K562 (cell line): ENCODE measurements around the gene NECAB3.

ENCODE experiments used
- EZH2 ChIP-seq: IDR thresholded peaks from 2 replicates; pipeline ENCODE4 v1.6.1; 2012; ENCODE audit warnings: low read depth, mild to moderate bottlenecking, inconsistent platforms, low read length, borderline replicate concordance
- KLF1 ChIP-seq: fragments of 450-650 bp; IDR thresholded peaks from 2 replicates; pipeline ENCODE4 v1.6.1; 2016; ENCODE audit warnings: missing genetic modification characterization, missing compliant biosample characterization
- MEF2D ChIP-seq: conservative IDR thresholded peaks from 2 replicates; pipeline ENCODE4 v1.6.1; 2016; ENCODE audit warnings: low read depth, missing genetic modification characterization, missing compliant biosample characterization
- MNT ChIP-seq, 2 experiments: fragments of 450-650 bp; conservative IDR thresholded peaks; 2 replicates each; pipeline ENCODE4 v1.6.1; 2017; ENCODE audit warnings: mild to moderate bottlenecking in 2 of 2, moderate library complexity in 2 of 2
- NFYB ChIP-seq: IDR thresholded peaks from 2 replicates; pipeline ENCODE4 v1.6.1; 2011; ENCODE audit warnings: mild to moderate bottlenecking, moderate library complexity; ENCODE audit not compliant: insufficient read length; ENCODE audit errors: extremely low read depth
- RNF2 ChIP-seq: sonication (generic); IDR thresholded peaks from 2 replicates; pipeline ENCODE4 v1.6.1; 2016

DNA sequence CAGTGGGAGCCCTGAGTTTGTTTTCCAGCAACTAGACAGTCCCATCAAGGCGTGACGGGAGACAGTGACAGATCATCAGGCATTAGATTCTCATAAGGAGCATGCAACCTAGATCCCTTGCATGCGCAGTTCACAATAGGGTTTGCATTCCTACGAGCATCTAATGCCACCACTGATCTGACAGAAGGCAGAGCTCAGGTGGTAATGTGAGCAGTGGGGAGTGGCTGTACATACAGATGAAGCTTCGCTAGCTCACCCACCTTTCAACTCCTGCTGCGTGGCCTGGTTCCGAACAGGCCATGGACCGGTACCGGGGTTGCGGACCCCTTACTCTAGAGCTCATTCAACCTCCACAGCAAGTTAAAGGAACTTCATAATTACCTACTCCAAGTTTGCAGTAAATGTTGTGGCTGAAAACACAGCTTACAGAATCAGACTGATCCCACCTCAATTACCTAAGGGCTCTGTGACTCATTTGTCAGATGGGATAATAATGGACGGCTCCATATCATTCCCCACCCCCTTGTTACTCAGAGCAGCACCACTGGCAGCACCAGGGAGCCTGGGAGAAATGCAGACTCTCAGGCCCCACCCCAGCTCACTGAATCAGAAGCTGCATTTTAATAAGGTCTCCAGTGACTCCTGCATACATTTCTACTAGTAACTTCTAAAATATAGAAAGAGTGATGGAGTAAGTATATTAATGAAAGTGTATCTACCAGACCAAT is 30.1 kb upstream of the NECAB3 start:
- TF ChIP-seq EZH2: no peak
- TF ChIP-seq MEF2D: no peak
- TF ChIP-seq MNT (conservative IDR thresholded peaks at IDR 0.05): no peak
- TF ChIP-seq RNF2: no peak
- no peak for TF ChIP-seq KLF1 (tag)
- no peak for TF ChIP-seq NFYB
